Activated naive CD4-positive, alpha-beta T cell treated with anti-CD3 and anti-CD28 coated beads, Interleukin-2, amount 50 U/mL, for 24 hours (primary cell): Measurements from ENCODE around the gene C11orf91.
"Not testable (repeated sequence)": the region's sequence is repeated elsewhere in the genome, so short reads cannot be mapped to it uniquely, and the experiment has no call there.

Source experiments
- H3K27ac Mint-ChIP-seq: one replicate; pipeline ENCODE4 v1.8.0; 2021; ENCODE audit warnings: mild to moderate bottlenecking, mixed read lengths
- H3K27me3 Mint-ChIP-seq: one replicate; pipeline ENCODE4 v1.8.0; 2021; ENCODE audit warnings: mixed read lengths
- H3K36me3 Mint-ChIP-seq: one replicate; pipeline ENCODE4 v1.8.0; 2021; ENCODE audit warnings: mixed read lengths
- H3K4me1 Mint-ChIP-seq: one replicate; pipeline ENCODE4 v1.8.0; 2021; ENCODE audit warnings: mixed read lengths
- H3K4me3 Mint-ChIP-seq: one replicate; pipeline ENCODE4 v1.8.0; 2021; ENCODE audit warnings: mild to moderate bottlenecking, mixed read lengths
- H3K9me3 Mint-ChIP-seq: one replicate; pipeline ENCODE4 v1.8.0; 2021; ENCODE audit warnings: mixed read lengths

Gene C11orf91

GRCh38 chr11:33692541-33692940 lies 8.1 kb downstream of the C11orf91 start:
- H3K4me1 Mint-ChIP-seq = no peaks in the 10 kb centered on the region
- H3K36me3 Mint-ChIP-seq = no peaks in the 10 kb centered on the region
- no peaks in the 10 kb centered on the region for H3K9me3 Mint-ChIP-seq
- H3K27ac Mint-ChIP-seq = no peak overlapping the region
- no peak overlapping the region for H3K4me3 Mint-ChIP-seq
- peaks cover 1% of the 10 kb centered on the region for H3K27me3 Mint-ChIP-seq

- H3K4me1 Mint-ChIP-seq = no peaks in the 10 kb centered on the region
- peaks cover 1% of the 10 kb centered on the region for H3K27me3 Mint-ChIP-seq
- no peaks in the 10 kb centered on the region for H3K36me3 Mint-ChIP-seq
- no peaks in the 10 kb centered on the region for H3K9me3 Mint-ChIP-seq
- H3K27ac Mint-ChIP-seq = no peak overlapping the region
- H3K4me3 Mint-ChIP-seq = no peak overlapping the region
Measured at GRCh38 chr11:33692013-33692504, 8.6 kb downstream of the C11orf91 start.

GRCh38 chr11:33691066-33691864 lies 9.4 kb downstream of the C11orf91 start:
- Mint-ChIP-seq H3K9me3 (no peaks in the 10 kb centered on the region), H3K36me3 (no peaks in the 10 kb centered on the region), H3K4me3 (no peak overlapping the region), H3K4me1 (no peaks in the 10 kb centered on the region), H3K27me3 (peaks cover 1% of the 10 kb centered on the region), H3K27ac (no peak overlapping the region)

- Mint-ChIP-seq H3K27ac (no peak overlapping the region), H3K9me3 (no peaks in the 10 kb centered on the region), H3K4me1 (no peaks in the 10 kb centered on the region), H3K36me3 (no peaks in the 10 kb centered on the region), H3K4me3 (no peak overlapping the region), H3K27me3 (peaks cover 1% of the 10 kb centered on the region)
Measured at GRCh38 chr11:33690290-33691065, 10.1 kb downstream of the C11orf91 start.

GRCh38 chr11:33689501-33689900 lies 11.1 kb downstream of the C11orf91 start:
- H3K4me3 Mint-ChIP-seq = no peak overlapping the region
- no peaks in the 10 kb centered on the region for H3K9me3 Mint-ChIP-seq
- no peaks in the 10 kb centered on the region for H3K4me1 Mint-ChIP-seq
- H3K27ac Mint-ChIP-seq = no peak overlapping the region
- H3K36me3 Mint-ChIP-seq = no peaks in the 10 kb centered on the region
- H3K27me3 Mint-ChIP-seq = peaks cover 1% of the 10 kb centered on the region

- Mint-ChIP-seq H3K9me3 (no peaks in the 10 kb centered on the region), H3K4me1 (no peaks in the 10 kb centered on the region), H3K4me3 (no peak overlapping the region), H3K36me3 (no peaks in the 10 kb centered on the region), H3K27me3 (peaks cover 5% of the 10 kb centered on the region), H3K27ac (no peak overlapping the region)
Measured at GRCh38 chr11:33689085-33689484, 11.5 kb downstream of the C11orf91 start.

- Mint-ChIP-seq H3K27me3 (peaks cover 5% of the 10 kb centered on the region), H3K9me3 (no peaks in the 10 kb centered on the region), H3K36me3 (no peaks in the 10 kb centered on the region), H3K27ac (no peak overlapping the region), H3K4me1 (no peaks in the 10 kb centered on the region), H3K4me3 (no peak overlapping the region)
Measured at GRCh38 chr11:33687733-33688479, 12.7 kb downstream of the C11orf91 start.

- Mint-ChIP-seq H3K9me3 (no peaks in the 10 kb centered on the region), H3K27me3 (peaks cover 22% of the 10 kb centered on the region), H3K36me3 (peaks cover 2% of the 10 kb centered on the region)
Measured at GRCh38 chr11:33685082-33685481, 15.5 kb downstream of the C11orf91 start.

GRCh38 chr11:33684003-33684706 lies 16.5 kb downstream of the C11orf91 start:
- no peaks in the 10 kb centered on the region for H3K9me3 Mint-ChIP-seq
- no peaks in the 10 kb centered on the region for H3K4me1 Mint-ChIP-seq
- no peak overlapping the region for H3K4me3 Mint-ChIP-seq
- peaks cover 2% of the 10 kb centered on the region for H3K36me3 Mint-ChIP-seq
- peaks cover 26% of the 10 kb centered on the region for H3K27me3 Mint-ChIP-seq
- no peak overlapping the region for H3K27ac Mint-ChIP-seq

More at GRCh38 chr11:33685082-33685481, 15.5 kb downstream of the C11orf91 start:
- no peaks in the 10 kb centered on the region for H3K4me1 Mint-ChIP-seq
- H3K4me3 Mint-ChIP-seq = no peak overlapping the region
- H3K27ac Mint-ChIP-seq = no peak overlapping the region

GRCh38 chr11:33682446-33682845 lies 18.2 kb downstream of the C11orf91 start:
- H3K4me1 Mint-ChIP-seq = no peaks in the 10 kb centered on the region
- H3K27me3 Mint-ChIP-seq = peaks cover 32% of the 10 kb centered on the region
- peaks cover 9% of the 10 kb centered on the region for H3K9me3 Mint-ChIP-seq
- H3K36me3 Mint-ChIP-seq = peaks cover 2% of the 10 kb centered on the region
- no peak overlapping the region for H3K27ac Mint-ChIP-seq
- H3K4me3 Mint-ChIP-seq = no peak overlapping the region

- Mint-ChIP-seq H3K9me3 (peaks cover 13% of the 10 kb centered on the region), H3K4me1 (no peaks in the 10 kb centered on the region), H3K4me3 (no peak overlapping the region), H3K36me3 (peaks cover 2% of the 10 kb centered on the region), H3K27ac (no peak overlapping the region), H3K27me3 (peaks cover 35% of the 10 kb centered on the region)
Measured at GRCh38 chr11:33682019-33682418, 18.6 kb downstream of the C11orf91 start.

GRCh38 chr11:33678616-33679015 lies 22.0 kb downstream of the C11orf91 start:
- H3K4me1 Mint-ChIP-seq, H3K4me3 Mint-ChIP-seq, H3K27ac Mint-ChIP-seq, H3K36me3 Mint-ChIP-seq: not testable (repeated sequence)
- Mint-ChIP-seq H3K27me3 (peaks cover 33% of the 10 kb centered on the region), H3K9me3 (peaks cover 14% of the 10 kb centered on the region)

- Mint-ChIP-seq H3K27ac (no peak overlapping the region), H3K4me1 (no peaks in the 10 kb centered on the region), H3K4me3 (no peak overlapping the region), H3K27me3 (peaks cover 11% of the 10 kb centered on the region), H3K9me3 (peaks cover 14% of the 10 kb centered on the region), H3K36me3 (no peaks in the 10 kb centered on the region)
Measured at GRCh38 chr11:33674035-33674814, 26.4 kb downstream of the C11orf91 start.

GRCh38 chr11:33672273-33672672 lies 28.4 kb downstream of the C11orf91 start:
- Mint-ChIP-seq H3K27me3 (peaks cover 4% of the 10 kb centered on the region), H3K27ac (no peak overlapping the region), H3K4me1 (no peaks in the 10 kb centered on the region), H3K9me3 (peaks cover 3% of the 10 kb centered on the region), H3K4me3 (no peak overlapping the region), H3K36me3 (no peaks in the 10 kb centered on the region)
